HepG2 (cell line): ENCODE measurements around the gene CST8. TPM values are rescaled to one million over a fixed set of nuclear protein-coding genes. Genes with fewer than 3 reads are reported as not detected.
A peak's percentile ranks its signal among the peaks of the same experiment; 100 is the strongest.

Experiments
- ATAC-seq: fragments of 200-7000 bp; cut with Tn5 transposase; 3 replicates; pipeline ENCODE4 v1.9.1; 2020; ENCODE audit warnings: mild to moderate bottlenecking, moderate library complexity
- BruUV-seq: library from RNA; stranded (reverse); fragments of 400-500 nt; replicated peaks from 2 replicates; lab custom pipeline; 2021; lab: Mats Ljungman, UMichigan
- CTCF ChIA-PET: fragments of 300-600 bp; formaldehyde crosslinking; extraction: SDS; loops from one replicate; lab custom pipeline; 2021; ENCODE audit warnings: low total read pairs, inconsistent platforms, low intra/inter-chr PET ratio; lab: Yijun Ruan, JAX
- POLR2A ChIA-PET: fragments of 350-600 bp; sonication (Branson Sonifier 250); formaldehyde crosslinking; loops from one replicate; lab custom pipeline; 2020; ENCODE audit warnings: antibody characterized with exemption, inconsistent platforms; lab: Yijun Ruan, JAX
- DNase-seq: peaks from one replicate; pipeline ENCODE4 v3.0.0-alpha.2; 2015; ENCODE audit warnings: low spot score
- FAIRE-seq: peaks from 3 replicates; lab custom pipeline; 2011; peaks lifted over from hg19 to GRCh38; lab: Jason Lieb, UNC
- H2AFZ ChIP-seq: one replicate; pipeline ENCODE4 v1.6.1; 2011; ENCODE audit warnings: low read length, inconsistent platforms
- H3K27ac ChIP-seq: fragments of 300-600 bp; 3 replicates; pipeline ENCODE4 v1.8.0; 2011; ENCODE audit warnings: mixed run types, mild to moderate bottlenecking, mixed read lengths, low read length, inconsistent platforms; ENCODE audit not compliant: insufficient read depth; ENCODE audit errors: extremely low read length
- H3K27me3 ChIP-seq, 2 experiments: fragments of 200-600 bp in 1 of 2; 2 replicates in 1 of 2; 3 replicates in 1 of 2; pipeline versions ENCODE4 v1.6.0 to v1.8.0; 2011; ENCODE audit warnings: low read length in 2 of 2, mild to moderate bottlenecking in 2 of 2, moderate library complexity in 2 of 2, inconsistent platforms in 1 of 2; ENCODE audit not compliant: insufficient read depth in 2 of 2, control insufficient read depth in 1 of 2
- H3K36me3 ChIP-seq, 2 experiments: fragments of 200-600 bp in 1 of 2; replicated peaks in 1 of 2; 2 replicates in 1 of 2; 3 replicates in 1 of 2; pipeline versions ENCODE4 v1.5.1 to v1.8.0; 2011; ENCODE audit warnings: low read length in 2 of 2, inconsistent platforms in 1 of 2; ENCODE audit not compliant: insufficient read depth in 2 of 2, control insufficient read depth in 1 of 2
- H3K4me1 ChIP-seq: 2 replicates; pipeline ENCODE4 v1.5.1; 2012; ENCODE audit warnings: low read length, inconsistent platforms; ENCODE audit not compliant: insufficient read depth
- H3K4me2 ChIP-seq: 2 replicates; pipeline ENCODE4 v1.6.0; 2011; ENCODE audit warnings: low read depth, low read length, inconsistent platforms
- H3K4me3 ChIP-seq, 3 experiments: fragments of 200-600 bp in 1 of 3; sonication (generic), shearing (Covaris generic) in 1 of 3; replicated peaks in 1 of 3; 2 replicates each; pipeline ENCODE4 v1.5.1; 2011 to 2016; ENCODE audit warnings: low read length in 3 of 3, inconsistent platforms in 2 of 3, low read depth in 2 of 3, mild to moderate bottlenecking in 2 of 3, control low read depth in 1 of 3, mixed read lengths in 1 of 3; ENCODE audit not compliant: insufficient read depth in 1 of 3
- H3K79me2 ChIP-seq: one replicate; pipeline ENCODE4 v1.6.1; 2011; ENCODE audit warnings: low read length, inconsistent platforms; ENCODE audit not compliant: insufficient read depth
- H3K9ac ChIP-seq: 2 replicates; pipeline ENCODE4 v1.6.0; 2011; ENCODE audit warnings: mild to moderate bottlenecking, low read depth, low read length, inconsistent platforms; ENCODE audit not compliant: insufficient read depth
- H3K9me3 ChIP-seq: 2 replicates; pipeline ENCODE4 v1.5.1; 2012; ENCODE audit warnings: mild to moderate bottlenecking, low read length
- H4K20me1 ChIP-seq: 2 replicates; pipeline ENCODE4 v1.6.0; 2011; ENCODE audit warnings: inconsistent platforms, mild to moderate bottlenecking, low read length, moderate library complexity; ENCODE audit not compliant: insufficient read depth
- CBX1 ChIP-seq: IDR thresholded peaks from one replicate; pipeline ENCODE4 v1.6.1; 2016; ENCODE audit warnings: antibody characterized with exemption, low read depth
- ETV6 ChIP-seq: sonication (generic); formaldehyde crosslinking; conservative IDR thresholded peaks from 2 replicates; pipeline ENCODE4 v1.4.0; 2020; ENCODE audit warnings: missing genetic modification reagents
- FOXM1 ChIP-seq: sonication (generic); formaldehyde crosslinking; IDR thresholded peaks from 2 replicates; pipeline ENCODE4 v1.5.0; 2020; ENCODE audit warnings: missing genetic modification reagents
- KLF6 ChIP-seq: IDR thresholded peaks from 2 replicates; pipeline ENCODE4 v1.8.0; 2016; ENCODE audit warnings: missing biosample characterization, missing genetic modification reagents
- MYNN ChIP-seq: sonication (generic); formaldehyde crosslinking; IDR thresholded peaks from 2 replicates; pipeline ENCODE4 v1.4.0; 2020; ENCODE audit warnings: mild to moderate bottlenecking, low read depth, missing genetic modification reagents
- SRSF1 ChIP-seq: fragments of 200-400 bp; formaldehyde crosslinking; optimal IDR thresholded peaks from 2 replicates; pipeline ENCODE3; 2017; ENCODE audit warnings: mild to moderate bottlenecking, low read depth, low read length, moderate library complexity
- TBX2 ChIP-seq: sonication (generic); formaldehyde crosslinking; IDR thresholded peaks from 2 replicates; pipeline ENCODE4 v1.5.0; 2020; ENCODE audit warnings: missing genetic modification reagents, mild to moderate bottlenecking, borderline replicate concordance
- ZFP41 ChIP-seq: sonication (generic); formaldehyde crosslinking; IDR thresholded peaks from 2 replicates; pipeline ENCODE4 v1.4.0; 2020; ENCODE audit warnings: mild to moderate bottlenecking, missing genetic modification reagents, borderline replicate concordance
- ZNF510 ChIP-seq: sonication (generic); formaldehyde crosslinking; IDR thresholded peaks from 2 replicates; pipeline ENCODE4 v1.4.0; 2020; ENCODE audit warnings: low read depth, mild to moderate bottlenecking, missing genetic modification reagents
- ZNF563 ChIP-seq: sonication (generic); formaldehyde crosslinking; IDR thresholded peaks from 2 replicates; pipeline ENCODE4 v1.8.0; 2022; ENCODE audit warnings: mild to moderate bottlenecking, moderate library complexity, missing genetic modification reagents
- ZNF605 ChIP-seq: sonication (generic); formaldehyde crosslinking; IDR thresholded peaks from 2 replicates; pipeline ENCODE4 v1.8.0; 2022; ENCODE audit warnings: mild to moderate bottlenecking, missing genetic modification reagents
- ZNF607 ChIP-seq: sonication (generic); formaldehyde crosslinking; IDR thresholded peaks from 2 replicates; pipeline ENCODE4 v1.5.1; 2020; ENCODE audit warnings: missing genetic modification reagents, mild to moderate bottlenecking, borderline replicate concordance
- ZNF749 ChIP-seq: sonication (generic); formaldehyde crosslinking; IDR thresholded peaks from 2 replicates; pipeline ENCODE4 v1.8.0; 2022; ENCODE audit warnings: mild to moderate bottlenecking, missing genetic modification reagents, moderate library complexity, borderline replicate concordance
- WGBS: methylation state at CpG from one replicate; pipeline ENCODE4 v1.1.6; 2017; ENCODE audit warnings: low lambda C conversion rate; 5-methylcytosine and 5-hydroxymethylcytosine counted together
- in situ Hi-C: cut with HindIII; loops from 2 replicates; pipeline ENCODE4 v1.10.0; 2017; ENCODE audit warnings: low pct_unique_long_range_greater_than_20kb; ENCODE audit not compliant: extremely low pct_ligation_motif_present
- intact Hi-C: fragments of 100-400 bp; cut with micrococcal nuclease; formaldehyde crosslinking; loops from one replicate; pipeline ENCODE4 v1.10.0; 2022; ENCODE audit not compliant: unreplicated experiment
- polyA plus RNA-seq, 8 experiments: library from polyadenylated mRNA; depleted of rRNA in 3 of 8; stranded (reverse) in 7 of 8; unstranded in 1 of 8; fragments of >200 nt; fragmentation: Illumina TruSeq in 4 of 8; extraction: Trizol in 4 of 8; gene quantifications; 2 replicates each; pipeline versions ENCODE4 v1.2.1 to v1.2.3, GENCODE V29; 2011 to 2016; ENCODE audit warnings: low read depth in 4 of 8, missing spikeins in 1 of 8, mixed read lengths in 1 of 8; ENCODE audit not compliant: insufficient read depth in 1 of 8
- total RNA-seq, 5 experiments: library from RNA; depleted of rRNA; stranded (reverse); fragments of >200 nt; fragmentation: Illumina TruSeq; extraction: Trizol; gene quantifications; 2 replicates each; pipeline ENCODE4 v1.2.3, GENCODE V29; 2016; ENCODE audit warnings: low read depth in 1 of 5
- TF ChIP-seq, protein P1 (sequence below), 2 experiments: fragments of 450-650 bp in 1 of 2; sonication (generic) in 1 of 2; formaldehyde crosslinking in 1 of 2; IDR thresholded peaks; 2 replicates each; pipeline versions ENCODE4 v1.6.1 to v1.8.0; 2016 to 2022; ENCODE audit warnings: antibody characterized with exemption in 1 of 2, mild to moderate bottlenecking in 1 of 2, missing genetic modification reagents in 1 of 2

Gene CST8
- total and polyA plus RNA-seq, 2 of the 13 experiments (the other 11 are each of a cell fraction or from before 2014, with no cell fraction given) = not detected

DNA sequence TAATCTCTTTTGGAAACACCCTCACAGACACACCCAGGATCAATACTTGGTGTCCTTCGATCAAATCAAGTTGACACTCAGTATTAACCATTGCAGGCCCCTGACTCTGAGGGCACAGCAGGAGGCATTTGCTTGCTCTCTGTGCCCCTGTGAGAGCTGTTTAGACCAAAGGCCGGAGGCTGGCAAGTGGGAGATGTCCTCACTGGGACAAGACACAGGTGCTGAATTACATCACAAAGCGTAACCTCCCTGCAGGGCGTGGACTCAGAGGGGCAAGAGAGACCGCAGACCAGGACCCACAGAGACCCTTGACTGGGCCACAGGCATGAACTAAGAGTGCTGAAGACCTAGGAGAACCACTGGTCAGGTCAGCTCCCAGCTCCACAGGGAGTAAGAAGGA, at the start of gene CST8 (continued):
- TF ChIP-seq ZNF607 (CRISPR knock-in tag) = no peak

DNA sequence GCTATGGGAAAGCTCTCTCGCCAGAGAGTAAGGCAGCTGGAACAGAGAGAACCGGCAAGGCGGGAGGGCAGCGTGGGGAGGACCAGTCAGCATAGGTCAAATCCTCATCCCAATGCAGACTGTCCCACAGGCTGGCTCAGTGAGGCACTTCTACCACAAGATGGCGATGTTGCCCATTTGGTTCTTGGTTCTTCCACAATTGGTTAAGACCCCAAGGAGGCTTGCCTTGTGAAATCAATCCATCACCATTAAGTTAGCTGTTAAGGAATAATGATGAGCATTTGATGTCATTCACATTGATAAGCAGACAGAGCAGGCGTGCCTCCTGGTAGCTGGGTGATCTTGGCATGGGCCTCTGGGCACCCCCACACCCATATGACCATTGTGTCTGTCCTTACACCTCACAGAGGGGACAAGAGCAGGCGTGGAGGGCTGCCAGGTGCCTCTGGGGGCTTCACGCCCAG, 49.0 kb upstream of the CST8 start:
- in situ Hi-C loops (loop anchor here (5.0 kb wide), 1 partner anchor 165 kb away; the partner anchor contains the start of gene CST9), intact Hi-C loops (loop anchor here (1.0 to 5.0 kb wide), 2 partner anchors 164 to 280 kb away; no protein-coding TSS in a partner anchor)
- no peaks in the 10 kb centered on the region for H3K9me3 ChIP-seq
- TF ChIP-seq, protein P1, sequence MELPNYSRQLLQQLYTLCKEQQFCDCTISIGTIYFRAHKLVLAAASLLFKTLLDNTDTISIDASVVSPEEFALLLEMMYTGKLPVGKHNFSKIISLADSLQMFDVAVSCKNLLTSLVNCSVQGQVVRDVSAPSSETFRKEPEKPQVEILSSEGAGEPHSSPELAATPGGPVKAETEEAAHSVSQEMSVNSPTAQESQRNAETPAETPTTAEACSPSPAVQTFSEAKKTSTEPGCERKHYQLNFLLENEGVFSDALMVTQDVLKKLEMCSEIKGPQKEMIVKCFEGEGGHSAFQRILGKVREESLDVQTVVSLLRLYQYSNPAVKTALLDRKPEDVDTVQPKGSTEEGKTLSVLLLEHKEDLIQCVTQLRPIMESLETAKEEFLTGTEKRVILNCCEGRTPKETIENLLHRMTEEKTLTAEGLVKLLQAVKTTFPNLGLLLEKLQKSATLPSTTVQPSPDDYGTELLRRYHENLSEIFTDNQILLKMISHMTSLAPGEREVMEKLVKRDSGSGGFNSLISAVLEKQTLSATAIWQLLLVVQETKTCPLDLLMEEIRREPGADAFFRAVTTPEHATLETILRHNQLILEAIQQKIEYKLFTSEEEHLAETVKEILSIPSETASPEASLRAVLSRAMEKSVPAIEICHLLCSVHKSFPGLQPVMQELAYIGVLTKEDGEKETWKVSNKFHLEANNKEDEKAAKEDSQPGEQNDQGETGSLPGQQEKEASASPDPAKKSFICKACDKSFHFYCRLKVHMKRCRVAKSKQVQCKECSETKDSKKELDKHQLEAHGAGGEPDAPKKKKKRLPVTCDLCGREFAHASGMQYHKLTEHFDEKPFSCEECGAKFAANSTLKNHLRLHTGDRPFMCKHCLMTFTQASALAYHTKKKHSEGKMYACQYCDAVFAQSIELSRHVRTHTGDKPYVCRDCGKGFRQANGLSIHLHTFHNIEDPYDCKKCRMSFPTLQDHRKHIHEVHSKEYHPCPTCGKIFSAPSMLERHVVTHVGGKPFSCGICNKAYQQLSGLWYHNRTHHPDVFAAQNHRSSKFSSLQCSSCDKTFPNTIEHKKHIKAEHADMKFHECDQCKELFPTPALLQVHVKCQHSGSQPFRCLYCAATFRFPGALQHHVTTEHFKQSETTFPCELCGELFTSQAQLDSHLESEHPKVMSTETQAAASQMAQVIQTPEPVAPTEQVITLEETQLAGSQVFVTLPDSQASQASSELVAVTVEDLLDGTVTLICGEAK (IDR thresholded peaks at IDR 0.05) = no peak
- TF ChIP-seq, protein P1 (CRISPR knock-in tag; IDR thresholded peaks at IDR 0.05) = no peak
- TF ChIP-seq ETV6 (CRISPR knock-in tag) (no peak), ZNF563 (no peak), ZNF510 (0 out of 2 replicates have a peak, but pooled peaks have one; percentile 38), TBX2 (no peak), KLF6 (CRISPR knock-in tag) (no peak), CBX1 (no peak), SRSF1 (no peak), ZNF605 (CRISPR knock-in tag) (no peak), ZNF749 (CRISPR knock-in tag) (no peak), MYNN (CRISPR knock-in tag) (no peak), FOXM1 (CRISPR knock-in tag) (no peak), ZFP41 (CRISPR knock-in tag) (no peak; the same call in 1 of the 2 replicates)

More for the DNA sequence above, 49.0 kb upstream of the CST8 start:
- ChIA-PET POLR2A (interaction anchor here (1.3 to 1.9 kb wide), 2 partner anchors 167 to 220 kb away, joined by 5 to 6 read pairs; no protein-coding TSS in a partner anchor), CTCF (interaction anchor here (1.2 to 4.1 kb wide), 3 partner anchors 164 to 227 kb away, joined by 6 to 71 read pairs (median 8); partner anchors contain the start of gene CST9)
- DNase-seq (peak; percentile 84), ATAC-seq (peak; percentile 88), FAIRE-seq (peak; percentile 100)
- H3K4me3 ChIP-seq = no peak overlapping the region
- no peak overlapping the region for H3K9ac ChIP-seq
- no peaks in the 10 kb centered on the region for H3K36me3 ChIP-seq
- no peaks in the 10 kb centered on the region for H3K79me2 ChIP-seq
- no peak overlapping the region for H2AFZ ChIP-seq
- H4K20me1 ChIP-seq = no peaks in the 10 kb centered on the region
- H3K4me1 ChIP-seq = peaks cover 19% of the 10 kb centered on the region
- 1% methylated on average over 7 of the region's 8 CpGs for WGBS
- H3K4me2 ChIP-seq = no peak overlapping the region
- H3K27ac ChIP-seq = no peak overlapping the region
- BruUV-seq = no TSS peak
- peaks cover 0 to 11% of the 10 kb centered on the region in 2 experiments; a peak in 2 of 5 replicates for H3K27me3 ChIP-seq
